ENCODE results near the gene SMARCA2.
A peak's percentile ranks its signal among the peaks of the same experiment; 100 is the strongest.

SMARCA2 gene

GRCh38 chr9:2043881-2044462 is 28.8 kb downstream of the SMARCA2 start:
- Mint-ChIP-seq H3K27ac (no peak overlapping the region), H3K4me1 (ENCODE audit: low read depth) (peaks cover 24% of the 10 kb centered on the region), H3K4me3 (no peak overlapping the region), H3K27me3 (ENCODE audit: low read depth) (no peaks in the 10 kb centered on the region), H3K9me3 (no peaks in the 10 kb centered on the region), H3K36me3 (ENCODE audit: low read depth) (peaks cover 53% of the 10 kb centered on the region)

- Mint-ChIP-seq H3K27ac (no peak overlapping the region), H3K36me3 (ENCODE audit: low read depth) (peaks cover 49% of the 10 kb centered on the region), H3K9me3 (no peaks in the 10 kb centered on the region), H3K4me3 (no peak overlapping the region), H3K4me1 (ENCODE audit: low read depth) (peaks cover 30% of the 10 kb centered on the region), H3K27me3 (ENCODE audit: low read depth) (no peaks in the 10 kb centered on the region)
These were observed 32.1 kb downstream of the SMARCA2 start for GRCh38 chr9:2047144-2047671.

GRCh38 chr9:2047916-2048315 is 32.8 kb downstream of the SMARCA2 start:
- Mint-ChIP-seq H3K27me3 (ENCODE audit: low read depth) (no peaks in the 10 kb centered on the region), H3K9me3 (no peaks in the 10 kb centered on the region), H3K36me3 (ENCODE audit: low read depth) (peaks cover 45% of the 10 kb centered on the region), H3K27ac (no peak overlapping the region), H3K4me3 (no peak overlapping the region), H3K4me1 (ENCODE audit: low read depth) (peaks cover 34% of the 10 kb centered on the region)

DNA sequence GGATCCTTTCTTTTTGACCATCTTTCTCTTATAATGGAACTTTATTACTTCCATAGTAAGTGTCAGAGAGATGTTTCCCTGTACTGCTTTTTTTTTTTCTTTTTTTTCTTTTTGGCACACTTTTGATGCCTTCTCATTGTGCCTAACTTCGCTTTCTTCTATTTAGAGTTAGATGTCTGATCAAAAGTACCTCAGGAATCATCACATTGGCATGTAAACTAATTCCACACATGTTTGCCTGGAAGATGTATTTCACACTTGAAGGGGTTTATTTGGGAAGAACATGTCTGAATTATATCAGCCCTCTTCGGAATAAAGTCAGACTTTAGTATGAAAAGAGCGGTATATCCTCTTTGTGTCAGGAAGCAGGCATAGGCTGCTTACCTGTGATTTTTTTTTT is 35.1 kb downstream of the SMARCA2 start:
- no peak overlapping the region for H3K27ac Mint-ChIP-seq
- H3K27me3 Mint-ChIP-seq (ENCODE audit: low read depth), result no peaks in the 10 kb centered on the region
- H3K36me3 Mint-ChIP-seq (ENCODE audit: low read depth), result peaks cover 31% of the 10 kb centered on the region
- peaks cover 37% of the 10 kb centered on the region for H3K4me1 Mint-ChIP-seq (ENCODE audit: low read depth)
- no peak overlapping the region for H3K4me3 Mint-ChIP-seq
- no peaks in the 10 kb centered on the region for H3K9me3 Mint-ChIP-seq

GRCh38 chr9:2053883-2054845 is 39.0 kb downstream of the SMARCA2 start:
- Mint-ChIP-seq H3K27me3 (ENCODE audit: low read depth) (no peaks in the 10 kb centered on the region), H3K4me1 (ENCODE audit: low read depth) (peaks cover 38% of the 10 kb centered on the region), H3K36me3 (ENCODE audit: low read depth) (peaks cover 44% of the 10 kb centered on the region), H3K27ac (peak overlapping the region; percentile 81), H3K9me3 (no peaks in the 10 kb centered on the region), H3K4me3 (peak overlapping the region; percentile 39)

GRCh38 chr9:2055203-2055658 is 40.1 kb downstream of the SMARCA2 start:
- Mint-ChIP-seq H3K4me1 (ENCODE audit: low read depth) (peaks cover 43% of the 10 kb centered on the region), H3K36me3 (ENCODE audit: low read depth) (peaks cover 50% of the 10 kb centered on the region), H3K27me3 (ENCODE audit: low read depth) (no peaks in the 10 kb centered on the region), H3K9me3 (no peaks in the 10 kb centered on the region), H3K27ac (no peak overlapping the region), H3K4me3 (no peak overlapping the region)

DNA sequence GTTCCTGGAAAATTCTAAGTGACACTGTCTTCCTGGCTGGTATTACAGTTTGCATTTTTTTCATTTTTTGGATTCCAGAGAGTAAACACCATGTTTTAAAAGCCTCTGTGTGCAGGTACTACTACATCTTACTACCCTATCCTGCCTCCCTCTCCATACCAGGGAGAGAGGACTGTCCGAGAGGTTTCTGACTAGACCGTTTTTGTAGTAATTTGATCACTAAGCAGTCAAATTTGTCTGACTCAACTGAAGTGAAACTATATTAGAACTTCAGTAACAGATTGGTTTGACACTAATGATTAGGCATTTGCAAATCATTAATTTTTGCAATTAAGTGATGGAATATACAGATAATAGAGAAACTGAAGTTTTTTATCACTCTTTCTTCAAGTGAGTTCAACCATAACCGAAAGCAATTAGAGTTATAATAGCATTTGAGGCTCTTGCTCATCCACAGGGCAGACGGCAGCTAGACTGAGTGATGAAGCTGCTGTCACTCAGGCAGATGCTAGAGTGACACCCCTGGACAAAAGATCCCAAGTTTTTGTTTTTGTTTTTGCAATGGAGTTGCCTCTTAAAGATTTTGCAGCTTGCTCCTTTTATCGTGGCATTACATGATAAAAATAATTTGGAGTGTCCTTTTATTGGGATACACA is 44.3 kb downstream of the SMARCA2 start:
- H3K27ac Mint-ChIP-seq, result no peak overlapping the region
- H3K27me3 Mint-ChIP-seq (ENCODE audit: low read depth), result no peaks in the 10 kb centered on the region
- H3K9me3 Mint-ChIP-seq, result no peaks in the 10 kb centered on the region
- H3K4me1 Mint-ChIP-seq (ENCODE audit: low read depth), result peaks cover 16% of the 10 kb centered on the region
- H3K36me3 Mint-ChIP-seq (ENCODE audit: low read depth), result peaks cover 60% of the 10 kb centered on the region
- no peak overlapping the region for H3K4me3 Mint-ChIP-seq

GRCh38 chr9:2060424-2060823 is 45.3 kb downstream of the SMARCA2 start:
- Mint-ChIP-seq H3K4me1 (ENCODE audit: low read depth) (peaks cover 8% of the 10 kb centered on the region), H3K9me3 (no peaks in the 10 kb centered on the region), H3K36me3 (ENCODE audit: low read depth) (peaks cover 58% of the 10 kb centered on the region), H3K27ac (no peak overlapping the region), H3K4me3 (no peak overlapping the region), H3K27me3 (ENCODE audit: low read depth) (no peaks in the 10 kb centered on the region)

DNA sequence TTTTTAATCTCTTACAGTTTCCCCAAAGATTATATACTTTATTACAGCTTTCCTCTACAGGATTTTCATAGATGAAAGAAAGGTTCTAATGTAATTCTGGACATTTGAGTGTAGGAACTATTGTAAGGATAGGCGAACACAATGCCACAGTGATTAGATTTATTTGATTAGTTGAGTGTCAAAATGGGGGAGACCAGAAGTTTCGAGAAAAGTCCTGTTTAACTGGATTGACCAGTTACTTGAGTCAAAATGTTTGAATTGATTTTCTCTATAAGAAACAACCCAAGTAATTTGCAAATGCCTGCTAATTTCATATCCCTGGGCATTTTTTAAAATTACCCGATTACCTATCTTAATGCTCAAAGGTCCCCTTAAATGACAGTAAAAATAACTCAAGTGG is 50.6 kb downstream of the SMARCA2 start:
- Mint-ChIP-seq H3K9me3 (no peaks in the 10 kb centered on the region), H3K36me3 (ENCODE audit: low read depth) (peaks cover 39% of the 10 kb centered on the region), H3K27ac (peak overlapping the region; percentile 29), H3K4me1 (ENCODE audit: low read depth) (peaks cover 2% of the 10 kb centered on the region), H3K27me3 (ENCODE audit: low read depth) (no peaks in the 10 kb centered on the region), H3K4me3 (no peak overlapping the region)

DNA sequence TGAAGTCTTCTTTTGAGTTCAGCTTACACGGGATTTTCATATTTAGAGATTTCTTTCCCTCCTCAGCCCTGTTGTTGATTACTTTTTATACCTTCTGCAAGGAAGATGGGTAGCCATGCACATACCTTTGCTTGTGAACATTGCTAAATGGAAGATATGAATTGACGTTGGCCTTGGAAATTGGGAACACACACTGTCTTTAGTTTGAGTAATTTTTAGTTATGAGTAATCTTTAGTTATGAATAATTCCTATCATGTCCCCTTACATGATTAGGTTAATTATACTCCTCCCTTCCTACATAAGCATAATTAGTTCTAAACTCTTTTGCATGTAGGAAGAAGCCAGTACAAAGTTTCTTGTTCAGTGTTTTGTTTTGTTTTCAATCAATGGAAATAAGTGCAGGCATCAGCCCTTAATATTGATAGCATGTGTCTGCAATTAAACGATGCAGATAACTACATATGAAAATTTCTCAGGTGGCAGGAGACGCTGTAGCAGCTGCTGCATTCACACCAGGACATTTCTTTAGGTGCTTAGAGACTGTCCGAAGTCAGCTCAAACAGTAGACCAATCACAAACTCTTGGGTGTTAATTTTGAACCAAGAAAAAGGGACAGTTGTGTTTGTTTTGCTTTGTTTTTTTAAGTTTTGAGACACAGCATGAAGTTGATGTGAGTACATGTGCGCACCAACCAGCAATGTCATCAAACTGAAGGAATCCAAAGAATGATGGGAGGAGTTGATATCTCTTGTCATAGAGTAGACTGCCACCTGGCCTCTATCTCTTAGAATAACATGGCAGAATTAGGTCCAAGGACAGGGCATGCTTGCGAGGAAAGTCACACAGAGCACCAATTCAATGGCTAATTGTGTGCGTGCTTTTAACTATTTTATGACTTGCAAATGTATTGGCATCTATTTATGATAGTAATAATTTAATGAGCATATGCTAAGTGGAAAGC is 51.4 kb downstream of the SMARCA2 start:
- no peaks in the 10 kb centered on the region for H3K27me3 Mint-ChIP-seq (ENCODE audit: low read depth)
- H3K9me3 Mint-ChIP-seq, result no peaks in the 10 kb centered on the region
- no peak overlapping the region for H3K4me3 Mint-ChIP-seq
- no peak overlapping the region for H3K27ac Mint-ChIP-seq
- H3K4me1 Mint-ChIP-seq (ENCODE audit: low read depth), result peaks cover 2% of the 10 kb centered on the region
- peaks cover 34% of the 10 kb centered on the region for H3K36me3 Mint-ChIP-seq (ENCODE audit: low read depth)

- peaks cover 51% of the 10 kb centered on the region for H3K36me3 Mint-ChIP-seq (ENCODE audit: low read depth)
These were observed 57.7 kb downstream of the SMARCA2 start for GRCh38 chr9:2072752-2073405.

GRCh38 chr9:2082772-2083171 is 67.6 kb downstream of the SMARCA2 start:
- H3K4me3 Mint-ChIP-seq, result no peak overlapping the region
- H3K27ac Mint-ChIP-seq, result no peak overlapping the region
- no peaks in the 10 kb centered on the region for H3K27me3 Mint-ChIP-seq (ENCODE audit: low read depth)
- no peaks in the 10 kb centered on the region for H3K9me3 Mint-ChIP-seq
- H3K36me3 Mint-ChIP-seq (ENCODE audit: low read depth), result peaks cover 60% of the 10 kb centered on the region
- H3K4me1 Mint-ChIP-seq (ENCODE audit: low read depth), result peaks cover 6% of the 10 kb centered on the region

More at GRCh38 chr9:2072752-2073405, 57.7 kb downstream of the SMARCA2 start:
- no peaks in the 10 kb centered on the region for H3K27me3 Mint-ChIP-seq (ENCODE audit: low read depth)
- H3K27ac Mint-ChIP-seq, result no peak overlapping the region
- H3K4me3 Mint-ChIP-seq, result no peak overlapping the region
- peaks cover 4% of the 10 kb centered on the region for H3K4me1 Mint-ChIP-seq (ENCODE audit: low read depth)
- no peaks in the 10 kb centered on the region for H3K9me3 Mint-ChIP-seq

GRCh38 chr9:2083479-2083878 is 68.3 kb downstream of the SMARCA2 start:
- peaks cover 63% of the 10 kb centered on the region for H3K36me3 Mint-ChIP-seq (ENCODE audit: low read depth)
- H3K9me3 Mint-ChIP-seq, result no peaks in the 10 kb centered on the region
- no peak overlapping the region for H3K4me3 Mint-ChIP-seq
- H3K27ac Mint-ChIP-seq, result no peak overlapping the region
- peaks cover 7% of the 10 kb centered on the region for H3K4me1 Mint-ChIP-seq (ENCODE audit: low read depth)
- H3K27me3 Mint-ChIP-seq (ENCODE audit: low read depth), result no peaks in the 10 kb centered on the region

All from T-helper 1 cell treated with Interleukin-12 subunit alpha and Interleukin-12 subunit beta and Interleukin-4 antibody, amounts not matched to agents 30 μg/mL and 1 μg/mL, for 36 hours (primary cell).